ENCODE measurements around the gene ZBTB48.
"Not testable (repeated sequence)": the region's sequence is repeated elsewhere in the genome, so short reads cannot be mapped to it uniquely, and the experiment has no call there.

The ZBTB48 gene

GRCh38 chr1:6592441-6592840 is 12.6 kb downstream of the ZBTB48 start:
- DNase-seq: no peak

- no peak for DNase-seq
Measured at GRCh38 chr1:6592865-6593593, 13.2 kb downstream of the ZBTB48 start.

GRCh38 chr1:6593810-6594209 is 14.0 kb downstream of the ZBTB48 start:
- DNase-seq: no peak

GRCh38 chr1:6594977-6595740 is 15.4 kb downstream of the ZBTB48 start:
- DNase-seq: no peak

GRCh38 chr1:6596351-6596750 is 16.6 kb downstream of the ZBTB48 start:
- DNase-seq: no peak

GRCh38 chr1:6596886-6597776 is 17.3 kb downstream of the ZBTB48 start:
- DNase-seq: no peak

GRCh38 chr1:6597777-6598131 is 18.0 kb downstream of the ZBTB48 start:
- DNase-seq: no peak

GRCh38 chr1:6599141-6599975 is 19.6 kb downstream of the ZBTB48 start:
- DNase-seq: peak; percentile 56 to 59

GRCh38 chr1:6599991-6600390 is 20.2 kb downstream of the ZBTB48 start:
- not testable (repeated sequence) for DNase-seq

GRCh38 chr1:6600410-6601048 is 20.7 kb downstream of the ZBTB48 start:
- DNase-seq: peak in 1 of 2 donors; percentile 31

GRCh38 chr1:6601049-6601922 is 21.5 kb downstream of the ZBTB48 start:
- peak; percentile 79 to 81 for DNase-seq

GRCh38 chr1:6601923-6602668 is 22.3 kb downstream of the ZBTB48 start:
- DNase-seq: no peak

GRCh38 chr1:6602669-6603237 is 23.0 kb downstream of the ZBTB48 start, which contains the start of gene KLHL21:
Gene KLHL21, minus strand, starts transcription at chr1:6602869. Its CDS starts 52 bp downstream, at chr1:6602817.
- peak; percentile 85 to 86 for DNase-seq

- peak; percentile 69 to 70 for DNase-seq
Measured at GRCh38 chr1:6603238-6603914, 23.6 kb downstream of the ZBTB48 start.

- no peak for DNase-seq
Measured at GRCh38 chr1:6603915-6604558, 24.2 kb downstream of the ZBTB48 start.

- DNase-seq: no peak
Measured at GRCh38 chr1:6612641-6613360, 33.0 kb downstream of the ZBTB48 start.

GRCh38 chr1:6613361-6614018 is 33.7 kb downstream of the ZBTB48 start, which contains the start of gene PHF13:
Gene PHF13, plus strand, starts transcription at chr1:6613731. Its CDS starts 336 bp downstream, at chr1:6614067.
- DNase-seq: peak; percentile 99

Data from CD4-positive, alpha-beta T cell treated with Interleukin-4 for 1 hour (primary cell).